HG02571 (cell line): ENCODE results near the gene ILF3.
"Not testable (repeated sequence)": the region's sequence is repeated elsewhere in the genome, so short reads cannot be mapped to it uniquely, and the experiment has no call there.

ENCODE experiments used
- ATAC-seq: cut with Tn5 transposase; IDR thresholded peaks from one replicate; pipeline ENCODE4 v1.9.1; 2021; ENCODE audit warnings: mild to moderate bottlenecking, moderate library complexity; ENCODE audit not compliant: unreplicated experiment

ILF3 gene

DNA sequence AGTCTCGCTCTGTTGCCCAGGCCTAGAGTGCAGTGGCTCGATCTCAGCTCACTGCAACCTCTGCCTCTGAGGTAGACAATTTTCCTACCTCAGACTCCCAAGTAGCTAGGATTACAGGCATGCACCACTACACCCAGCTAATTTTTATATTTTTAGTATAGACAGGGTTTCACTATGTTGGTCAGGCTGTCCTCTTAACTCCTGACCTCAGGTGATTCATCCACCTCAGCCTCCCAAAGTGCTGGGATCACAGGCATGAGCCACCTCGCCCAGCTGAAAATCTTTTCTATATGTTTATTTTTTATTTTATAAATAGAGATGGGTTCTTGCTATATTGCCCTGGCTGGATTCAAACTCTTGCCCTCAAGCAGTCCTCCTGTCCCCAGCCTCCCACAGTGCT, 17.8 kb downstream of the ILF3 start:
- not testable (repeated sequence) for ATAC-seq

DNA sequence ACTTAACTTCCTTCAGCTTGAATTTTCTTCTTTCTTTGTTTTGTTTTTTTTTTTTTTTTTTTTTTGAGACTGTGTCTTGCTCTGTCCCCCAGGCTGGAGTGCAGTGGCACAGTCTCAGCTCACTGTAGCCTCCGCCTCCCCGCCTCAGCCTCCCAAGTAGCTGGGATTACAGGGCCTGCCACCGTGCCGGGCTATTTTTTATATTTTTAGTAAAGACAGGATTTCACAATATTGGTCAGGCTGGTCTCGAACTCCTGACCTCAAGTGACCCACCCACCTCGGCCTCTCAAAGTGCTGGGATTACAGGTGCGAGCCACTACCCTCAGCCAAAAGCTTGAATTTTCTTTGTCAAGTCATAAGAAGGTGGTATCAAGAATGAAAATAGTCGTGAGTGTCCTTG, 21.1 kb downstream of the ILF3 start:
- ATAC-seq, result not testable (repeated sequence)

DNA sequence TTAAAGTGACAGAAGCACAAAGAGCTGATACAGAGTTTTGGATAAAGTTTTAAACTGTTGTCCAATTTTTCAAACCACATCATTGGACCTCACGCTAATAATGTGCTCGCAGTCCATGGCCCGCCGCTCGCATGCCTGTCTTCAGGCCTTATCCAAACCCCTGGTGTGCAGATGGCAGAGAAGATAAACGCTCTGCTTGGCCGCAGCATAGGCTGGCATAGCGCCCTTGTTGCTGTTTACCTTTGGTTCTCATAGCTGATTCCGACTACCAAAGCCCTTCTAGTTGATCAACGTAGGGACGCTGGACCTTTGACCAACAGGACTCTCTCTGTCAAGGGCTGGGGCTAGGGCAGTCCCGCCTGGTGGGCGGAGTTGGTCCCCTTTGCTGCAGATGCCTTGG, 23.6 kb downstream of the ILF3 start:
- ATAC-seq, result no peak

DNA sequence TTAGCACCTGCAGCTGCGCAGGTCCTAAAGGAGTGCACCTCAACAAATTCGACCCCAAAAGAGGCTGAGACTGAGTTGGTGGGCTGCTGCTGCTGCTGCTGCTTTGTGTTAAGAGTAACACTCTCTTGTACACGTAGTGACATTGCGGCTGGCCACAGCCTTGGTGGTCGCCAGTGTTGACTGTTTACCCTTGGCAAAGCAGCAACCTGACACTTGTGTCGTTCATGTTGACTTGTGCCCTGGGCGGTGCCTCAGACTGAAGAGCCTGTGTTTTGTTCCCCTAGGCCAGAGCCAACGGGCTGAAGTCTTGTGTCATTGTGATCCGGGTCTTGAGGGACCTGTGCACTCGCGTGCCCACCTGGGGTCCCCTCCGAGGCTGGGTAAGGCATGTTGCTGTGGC, 24.7 kb downstream of the ILF3 start:
- no peak for ATAC-seq

DNA sequence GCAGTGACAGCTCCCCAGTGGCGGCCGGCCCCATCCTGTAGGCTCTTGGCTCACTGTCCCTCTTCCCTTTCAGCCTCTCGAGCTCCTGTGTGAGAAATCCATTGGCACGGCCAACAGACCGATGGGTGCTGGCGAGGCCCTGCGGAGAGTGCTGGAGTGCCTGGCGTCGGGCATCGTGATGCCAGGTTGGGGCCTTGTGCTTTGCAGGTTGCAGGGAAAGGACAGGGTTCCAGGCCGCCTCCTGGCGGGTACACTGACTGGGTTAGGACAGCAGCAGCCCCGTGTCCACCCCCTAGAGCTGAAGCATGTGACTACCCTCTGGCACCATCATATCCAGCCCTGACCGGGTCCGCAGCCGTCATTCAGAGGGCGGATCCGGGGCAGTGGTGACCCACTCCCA, 25.6 kb downstream of the ILF3 start:
- no peak for ATAC-seq

DNA sequence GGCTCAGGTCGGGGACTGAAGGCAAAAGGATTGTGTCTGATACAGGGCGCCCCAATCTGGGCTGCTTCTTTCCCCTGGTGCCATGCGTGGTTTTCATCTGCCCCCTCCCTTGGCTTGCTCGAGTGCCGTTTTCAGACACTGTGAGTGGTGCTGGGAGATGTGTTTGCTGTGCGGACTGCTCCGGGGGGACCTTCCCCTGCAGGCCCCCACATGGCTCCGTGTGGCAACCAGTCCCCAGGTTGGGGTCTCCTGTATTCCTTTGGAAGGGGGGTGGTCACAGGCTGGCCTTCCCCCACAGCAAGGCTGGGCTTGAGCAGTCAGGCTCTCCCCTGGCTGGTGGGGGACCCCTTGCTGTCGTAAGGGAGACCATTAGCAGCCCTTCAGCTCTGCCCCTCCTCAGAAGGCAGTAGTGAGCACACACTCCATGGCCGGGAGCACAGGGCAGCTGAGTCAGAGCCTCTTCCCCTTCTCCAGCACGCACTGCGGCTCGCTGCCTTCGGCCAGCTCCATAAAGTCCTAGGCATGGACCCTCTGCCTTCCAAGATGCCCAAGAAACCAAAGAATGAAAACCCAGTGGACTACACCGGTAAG, 26.5 kb downstream of the ILF3 start:
- ATAC-seq, result no peak

DNA sequence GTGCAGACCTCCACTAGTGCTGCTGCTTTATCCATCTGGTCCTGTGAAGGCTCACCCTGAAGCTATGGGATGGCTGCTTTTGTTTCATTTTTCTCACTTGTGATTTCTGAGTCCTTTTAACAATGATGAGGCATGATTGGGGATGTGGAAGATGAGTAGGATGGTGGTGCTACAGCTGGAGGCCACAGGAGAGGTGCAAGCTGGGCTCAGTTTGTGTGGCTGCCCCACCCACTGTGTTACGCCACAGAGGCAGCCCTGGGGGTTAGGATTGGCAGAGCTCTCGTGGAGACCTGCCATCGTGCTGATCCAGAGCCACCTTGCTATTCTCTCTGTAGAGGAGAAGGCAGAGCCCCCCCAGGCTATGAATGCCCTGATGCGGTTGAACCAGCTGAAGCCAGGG, 27.5 kb downstream of the ILF3 start:
- ATAC-seq, result no peak

DNA sequence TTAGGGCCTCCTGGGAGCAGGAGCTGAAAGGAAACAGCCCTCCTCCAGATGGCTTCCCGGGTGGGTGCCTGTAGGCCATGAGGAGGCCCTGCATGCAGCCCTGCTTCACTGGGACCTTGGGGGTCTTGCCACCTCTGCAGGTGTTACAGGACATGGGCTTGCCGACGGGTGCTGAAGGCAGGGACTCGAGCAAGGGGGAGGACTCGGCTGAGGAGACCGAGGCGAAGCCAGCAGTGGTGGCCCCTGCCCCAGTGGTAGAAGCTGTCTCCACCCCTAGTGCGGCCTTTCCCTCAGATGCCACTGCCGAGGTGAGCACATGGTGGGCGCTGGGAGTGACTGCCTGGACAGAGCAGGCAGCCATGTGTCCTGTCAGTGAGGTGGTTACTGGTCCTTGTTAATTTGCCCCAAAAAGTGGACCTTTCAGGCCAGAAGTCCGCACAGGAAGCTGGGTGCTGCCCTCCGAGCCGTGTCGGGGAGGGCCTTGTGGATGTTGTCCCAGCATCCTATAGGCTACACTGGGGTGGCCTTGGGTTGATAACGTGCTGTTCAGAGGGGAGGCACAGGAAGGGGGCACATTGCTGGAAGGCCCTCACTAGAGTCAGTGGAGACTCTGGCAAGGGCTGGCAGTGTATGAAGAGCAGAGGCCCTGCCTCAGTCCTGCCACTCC, 28.4 kb downstream of the ILF3 start:
- no peak for ATAC-seq

DNA sequence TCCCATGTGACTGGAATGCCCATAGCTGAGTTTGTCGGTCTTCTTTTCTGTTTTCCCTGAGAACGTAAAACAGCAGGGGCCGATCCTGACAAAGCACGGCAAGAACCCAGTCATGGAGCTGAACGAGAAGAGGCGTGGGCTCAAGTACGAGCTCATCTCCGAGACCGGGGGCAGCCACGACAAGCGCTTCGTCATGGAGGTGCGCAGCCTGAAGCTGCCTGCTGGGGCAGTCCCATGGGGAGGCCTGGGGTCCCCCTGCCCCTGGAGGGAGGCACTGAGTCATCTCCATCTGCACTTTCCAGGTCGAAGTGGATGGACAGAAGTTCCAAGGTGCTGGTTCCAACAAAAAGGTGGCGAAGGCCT, 28.9 kb downstream of the ILF3 start:
- ATAC-seq, result no peak

DNA sequence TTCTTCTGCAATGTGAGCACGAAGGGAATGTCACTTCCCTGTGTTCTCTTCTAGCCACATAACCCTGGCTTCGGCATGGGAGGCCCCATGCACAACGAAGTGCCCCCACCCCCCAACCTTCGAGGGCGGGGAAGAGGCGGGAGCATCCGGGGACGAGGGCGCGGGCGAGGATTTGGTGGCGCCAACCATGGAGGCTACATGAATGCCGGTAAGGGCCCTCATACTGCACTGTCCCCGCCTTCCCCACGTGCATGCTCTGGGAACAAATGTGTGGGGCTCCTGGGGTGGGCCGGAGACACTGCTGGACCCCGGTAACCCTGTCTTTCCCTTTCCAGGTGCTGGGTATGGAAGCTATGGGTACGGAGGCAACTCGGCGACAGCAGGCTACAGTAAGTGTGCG, 29.4 kb downstream of the ILF3 start:
- no peak for ATAC-seq

DNA sequence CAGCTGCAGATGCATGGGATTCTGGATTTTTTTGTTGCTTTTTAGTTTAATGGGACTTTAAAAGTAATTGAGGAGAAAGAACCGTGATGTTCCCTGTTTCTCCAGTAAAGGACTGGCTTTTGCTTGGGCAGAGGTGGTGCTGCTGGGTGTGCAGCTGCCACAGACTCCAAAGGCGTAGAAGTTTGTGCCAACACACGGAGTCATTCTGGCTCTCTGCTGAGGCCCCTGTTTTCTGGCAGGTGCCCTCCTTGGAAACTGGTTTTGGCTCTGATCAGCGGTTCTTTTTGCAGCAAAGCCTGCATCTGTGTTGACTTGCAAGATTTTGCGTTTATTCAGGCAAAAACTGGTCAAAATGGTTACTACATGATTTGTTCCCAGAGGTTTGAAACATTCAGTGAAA, 31.1 kb downstream of the ILF3 start:
- ATAC-seq, result no peak

DNA sequence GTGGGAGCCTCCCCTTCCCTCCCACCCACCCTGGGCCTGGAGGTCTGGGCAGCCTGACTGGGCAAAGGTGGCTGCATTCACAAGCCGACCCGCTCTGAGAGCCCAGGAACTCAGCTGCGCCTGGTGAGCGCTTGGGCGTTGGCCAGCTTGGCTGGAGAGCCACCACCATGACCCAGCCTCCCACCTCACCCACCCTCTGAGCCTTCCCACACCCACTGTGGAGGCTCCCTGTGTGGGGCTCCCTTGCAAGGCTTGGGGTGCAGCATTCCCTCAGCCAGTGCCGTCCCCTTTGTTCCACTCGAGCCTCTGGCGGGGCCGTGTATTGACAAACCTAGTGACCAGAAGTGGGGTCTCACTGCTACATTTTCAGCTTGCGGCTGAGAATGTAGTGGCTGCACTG, 32.0 kb downstream of the ILF3 start:
- no peak for ATAC-seq

DNA sequence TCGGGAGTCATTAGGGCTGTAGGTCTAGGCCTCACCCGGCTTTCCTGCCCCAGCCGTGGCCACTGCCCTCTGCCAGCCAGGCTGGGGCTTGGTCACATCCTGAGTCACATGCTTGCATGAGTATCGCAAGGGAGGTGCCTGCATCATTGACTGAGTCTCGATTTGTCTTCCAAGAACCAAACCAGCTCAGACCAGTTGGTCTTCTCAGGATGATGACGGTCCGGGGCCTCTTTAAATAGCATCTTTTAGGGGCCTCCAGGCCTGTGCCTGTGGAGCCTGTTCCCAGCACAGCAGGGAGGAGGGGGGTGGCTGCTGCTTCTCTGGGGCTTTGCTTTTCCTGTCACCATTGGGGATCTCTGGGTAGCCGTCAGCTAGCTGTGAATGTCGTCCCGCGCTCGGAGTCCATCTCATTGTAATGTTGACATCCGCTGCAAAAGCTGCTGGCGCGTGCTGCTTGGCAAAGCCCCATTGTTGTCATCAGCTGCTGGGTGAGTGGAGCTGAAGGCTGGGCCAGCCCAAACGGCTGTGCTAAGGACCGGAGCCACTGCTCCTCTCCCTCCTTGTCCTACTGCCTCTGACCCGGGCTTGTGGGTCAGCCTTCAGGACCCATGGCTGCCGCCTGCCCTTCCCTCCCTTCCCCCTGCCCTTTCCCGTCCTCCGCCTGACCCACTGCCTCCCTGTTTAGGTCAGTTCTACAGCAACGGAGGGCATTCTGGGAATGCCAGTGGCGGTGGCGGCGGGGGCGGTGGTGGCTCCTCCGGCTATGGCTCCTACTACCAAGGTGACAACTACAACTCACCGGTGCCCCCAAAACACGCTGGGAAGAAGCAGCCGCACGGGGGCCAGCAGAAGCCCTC, 32.7 kb downstream of the ILF3 start:
- ATAC-seq, result no peak

DNA sequence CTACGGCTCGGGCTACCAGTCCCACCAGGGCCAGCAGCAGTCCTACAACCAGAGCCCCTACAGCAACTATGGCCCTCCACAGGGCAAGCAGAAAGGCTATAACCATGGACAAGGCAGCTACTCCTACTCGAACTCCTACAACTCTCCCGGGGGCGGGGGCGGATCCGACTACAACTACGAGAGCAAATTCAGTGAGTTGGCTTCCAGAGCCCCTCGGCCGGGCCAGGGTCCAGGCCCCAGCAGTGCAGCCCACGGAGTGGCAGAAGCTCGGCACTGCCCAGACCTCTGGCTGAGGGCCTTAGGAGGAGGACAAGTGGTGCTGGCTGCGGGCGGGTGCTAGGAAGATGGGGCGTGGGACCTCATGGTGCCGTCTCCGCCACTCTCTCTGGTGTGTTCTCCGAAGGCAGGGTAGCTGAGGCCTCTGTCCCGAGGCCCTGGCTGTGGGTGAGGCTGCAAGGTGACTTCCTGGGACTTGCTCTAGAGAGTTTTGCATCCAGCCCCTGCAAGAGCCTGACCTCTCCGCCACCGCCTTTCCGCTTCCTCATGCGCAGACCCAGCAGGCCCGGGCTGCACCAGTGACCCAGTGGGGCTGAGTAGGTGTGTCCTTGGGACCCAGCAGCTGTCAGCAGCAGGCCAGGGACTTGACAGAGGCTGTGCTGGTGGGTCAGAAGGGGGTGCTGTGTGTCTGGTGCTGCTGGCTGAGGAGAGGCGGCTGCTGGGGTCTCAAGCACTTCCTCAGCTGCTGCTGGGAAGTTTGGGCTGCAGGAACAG, 33.6 kb downstream of the ILF3 start:
- no peak for ATAC-seq

DNA sequence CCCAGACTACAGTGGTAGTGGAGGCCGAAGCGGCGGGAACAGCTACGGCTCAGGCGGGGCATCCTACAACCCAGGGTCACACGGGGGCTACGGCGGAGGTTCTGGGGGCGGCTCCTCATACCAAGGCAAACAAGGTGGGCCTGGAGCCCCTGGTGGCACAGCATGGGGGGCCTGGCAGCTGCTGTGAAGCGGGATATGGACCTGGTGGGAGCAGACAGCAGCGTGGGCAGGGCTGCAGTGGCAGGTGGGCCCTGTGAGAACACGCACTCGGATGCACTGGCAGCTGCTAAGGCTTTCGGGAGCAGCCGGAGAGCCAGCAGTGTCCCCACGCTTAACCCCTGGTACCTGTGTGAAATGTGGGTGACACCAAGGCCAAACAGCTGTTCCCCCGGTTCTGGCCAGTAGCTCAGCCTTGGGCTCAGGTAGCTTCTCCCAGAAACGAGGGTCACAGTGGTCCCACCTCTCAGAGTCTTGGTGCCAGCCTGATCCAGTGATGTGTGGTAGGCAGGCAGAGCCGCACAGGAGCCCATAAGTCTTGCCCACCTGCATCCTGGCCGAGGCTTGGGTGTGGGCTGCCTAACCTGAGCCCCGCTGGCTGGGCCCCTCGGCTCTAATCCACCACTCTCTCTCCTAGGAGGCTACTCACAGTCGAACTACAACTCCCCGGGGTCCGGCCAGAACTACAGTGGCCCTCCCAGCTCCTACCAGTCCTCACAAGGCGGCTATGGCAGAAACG, 34.6 kb downstream of the ILF3 start:
- ATAC-seq, result no peak

DNA sequence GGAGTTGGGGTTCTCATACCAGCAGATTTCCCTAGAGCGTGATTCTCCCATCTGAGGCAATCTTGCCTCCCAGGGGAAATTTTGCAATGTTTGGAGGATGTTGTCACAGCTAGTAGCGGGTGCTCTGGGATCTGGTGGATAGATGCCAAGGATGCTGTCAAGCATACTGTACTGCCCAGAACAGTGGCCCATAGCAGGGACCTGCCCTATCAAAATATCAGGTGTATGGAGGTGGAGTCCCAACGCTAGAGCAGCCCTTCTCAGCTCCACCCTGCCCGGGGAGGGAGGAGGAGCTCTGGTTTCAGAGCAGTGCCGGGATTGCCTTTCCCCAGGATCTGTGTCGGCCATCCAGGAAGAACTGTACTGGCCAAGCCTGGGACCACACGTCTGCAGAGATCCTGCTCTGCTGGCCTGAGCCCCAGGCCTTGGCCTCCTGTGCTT, 36.2 kb downstream of the ILF3 start:
- ATAC-seq, result no peak

DNA sequence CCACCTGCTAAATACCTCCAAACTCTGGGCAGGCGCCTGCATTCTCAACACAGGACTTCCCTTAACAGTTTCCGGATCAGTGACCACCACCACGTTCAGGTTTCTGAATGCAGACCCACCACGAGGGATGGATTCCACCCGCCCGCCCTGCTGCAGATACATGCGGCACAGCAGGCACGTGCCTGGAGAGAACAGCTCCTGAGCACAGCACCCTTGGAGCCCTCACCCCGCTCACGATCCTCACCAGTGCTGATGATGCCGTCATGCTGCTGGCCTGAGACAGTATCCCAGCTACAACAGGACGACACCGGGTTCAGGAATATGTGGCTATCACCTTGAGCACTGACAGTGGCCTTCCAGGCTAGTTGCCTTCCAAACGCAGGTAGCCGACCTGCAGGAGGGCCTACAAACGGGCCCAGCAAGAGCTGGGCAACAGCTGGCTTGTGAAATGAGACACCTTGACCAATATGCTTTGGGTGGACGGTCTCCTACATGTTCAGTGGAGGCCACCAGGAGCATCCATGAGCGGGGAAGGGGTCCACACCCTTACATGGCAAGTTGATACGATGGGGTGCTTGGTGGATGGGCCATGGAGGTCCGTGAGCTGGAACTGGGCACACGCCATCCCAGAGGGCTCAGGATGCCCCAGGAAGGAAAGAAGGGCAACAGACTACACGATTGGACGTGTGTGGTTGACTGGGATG, 37.2 kb downstream of the ILF3 start:
- no peak for ATAC-seq

DNA sequence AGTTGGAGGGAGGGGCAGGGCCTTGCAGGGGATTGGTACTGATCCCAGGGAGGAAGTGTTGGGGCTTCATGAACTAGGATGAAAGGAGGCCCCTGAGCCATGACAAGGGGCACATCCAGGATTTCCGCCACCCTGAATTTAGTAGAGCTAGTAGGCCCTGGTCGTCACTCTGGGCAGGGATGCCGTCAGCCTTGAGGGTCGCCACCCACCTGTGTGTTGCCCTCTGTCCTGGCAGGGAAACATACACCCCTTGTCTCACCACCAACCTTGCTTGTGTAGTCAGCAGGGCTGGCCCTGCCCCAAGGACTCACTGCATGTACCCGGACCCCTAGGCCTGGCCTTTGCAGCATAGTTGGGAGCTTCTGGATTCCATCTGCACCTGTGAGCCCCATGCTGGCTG, 37.7 kb downstream of the ILF3 start:
- ATAC-seq, result no peak

DNA sequence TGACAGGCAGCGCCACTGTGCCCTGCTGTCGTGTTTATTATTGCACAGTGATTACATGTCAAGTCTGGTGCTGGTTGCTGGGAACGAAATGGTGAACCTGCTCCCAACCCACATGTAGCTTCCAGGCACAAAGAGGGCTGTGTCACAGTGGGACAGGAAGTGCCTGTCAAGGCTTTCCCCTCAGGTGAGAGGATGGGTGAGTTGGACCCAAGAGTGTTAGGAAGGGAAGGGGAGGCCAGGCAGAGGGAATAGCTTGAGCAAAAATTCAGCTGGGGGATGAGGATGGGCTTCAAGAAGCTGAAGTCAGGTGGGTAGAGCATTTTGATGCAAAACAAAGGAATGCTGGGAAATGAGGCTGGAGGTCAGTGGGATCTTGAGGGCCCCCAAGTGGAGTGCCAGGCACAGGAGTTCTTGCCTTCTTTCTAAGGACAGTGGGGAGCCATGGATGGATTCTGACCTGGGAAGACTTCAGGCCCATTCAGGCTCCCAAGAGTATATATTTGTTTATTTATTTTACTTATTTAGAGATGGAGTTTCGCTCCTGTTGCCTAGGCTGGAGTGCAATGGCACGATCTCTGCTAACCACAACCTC, 38.6 kb downstream of the ILF3 start:
- ATAC-seq, result no peak
